CD4-positive, alpha-beta T cell treated with Interleukin-6 at 100 ng/mL for 8 hours (primary cell): ENCODE measurements around the gene LTBP3.

Experiments used
- DNase-seq: peaks from one replicate; pipeline ENCODE4 v3.0.0-alpha.2; 2020; ENCODE audit warnings: mixed read lengths, low spot score

The LTBP3 gene

DNA sequence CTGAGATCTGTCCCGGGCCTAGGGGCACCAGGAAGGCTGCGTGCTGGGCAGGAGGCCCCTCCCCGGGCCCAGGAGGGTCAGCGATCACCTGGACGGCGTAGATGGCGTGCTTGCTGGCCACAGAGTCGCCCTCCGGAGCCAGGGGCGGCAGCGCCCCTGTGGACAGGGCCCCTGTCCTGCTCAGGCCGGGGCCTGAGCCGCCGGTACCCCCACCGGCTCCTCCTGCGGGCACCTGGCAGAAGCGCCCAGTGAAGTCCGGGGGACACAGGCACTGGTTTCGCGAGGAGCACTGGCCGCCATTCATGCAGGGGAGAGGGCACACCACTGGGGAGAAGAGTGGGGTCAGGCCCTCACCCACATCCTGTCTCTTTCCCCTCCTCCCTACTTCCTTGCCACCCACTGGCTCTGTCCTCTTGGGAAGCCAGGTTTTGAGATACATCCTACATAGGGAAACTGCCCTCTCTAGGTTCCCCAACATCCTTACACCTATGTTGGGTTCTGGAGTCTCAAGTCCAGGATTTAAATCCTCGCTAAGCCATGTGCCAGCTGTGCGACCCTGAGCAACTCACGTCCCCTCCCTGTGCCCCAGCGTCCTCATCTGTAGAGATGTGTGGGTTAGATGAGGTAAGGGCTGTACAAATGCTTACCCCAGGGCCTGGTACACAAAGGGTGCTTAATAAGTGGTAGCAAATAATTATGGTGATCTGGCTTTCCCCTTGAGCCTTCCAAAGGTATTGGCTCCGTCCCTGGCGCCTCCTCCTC is 3.9 kb downstream of the LTBP3 start:
- DNase-seq, result no peak

GRCh38 chr11:65553301-65554001 is 4.7 kb downstream of the LTBP3 start:
- peak; percentile 88 for DNase-seq

GRCh38 chr11:65552388-65552951 is 5.7 kb downstream of the LTBP3 start:
- DNase-seq, result no peak

- DNase-seq, result peak; percentile 65
These were observed 6.4 kb downstream of the LTBP3 start for GRCh38 chr11:65551572-65552387.

GRCh38 chr11:65549096-65549495 is 9.1 kb downstream of the LTBP3 start:
- no peak for DNase-seq

GRCh38 chr11:65548395-65548794 is 9.8 kb downstream of the LTBP3 start:
- DNase-seq, result no peak

DNA sequence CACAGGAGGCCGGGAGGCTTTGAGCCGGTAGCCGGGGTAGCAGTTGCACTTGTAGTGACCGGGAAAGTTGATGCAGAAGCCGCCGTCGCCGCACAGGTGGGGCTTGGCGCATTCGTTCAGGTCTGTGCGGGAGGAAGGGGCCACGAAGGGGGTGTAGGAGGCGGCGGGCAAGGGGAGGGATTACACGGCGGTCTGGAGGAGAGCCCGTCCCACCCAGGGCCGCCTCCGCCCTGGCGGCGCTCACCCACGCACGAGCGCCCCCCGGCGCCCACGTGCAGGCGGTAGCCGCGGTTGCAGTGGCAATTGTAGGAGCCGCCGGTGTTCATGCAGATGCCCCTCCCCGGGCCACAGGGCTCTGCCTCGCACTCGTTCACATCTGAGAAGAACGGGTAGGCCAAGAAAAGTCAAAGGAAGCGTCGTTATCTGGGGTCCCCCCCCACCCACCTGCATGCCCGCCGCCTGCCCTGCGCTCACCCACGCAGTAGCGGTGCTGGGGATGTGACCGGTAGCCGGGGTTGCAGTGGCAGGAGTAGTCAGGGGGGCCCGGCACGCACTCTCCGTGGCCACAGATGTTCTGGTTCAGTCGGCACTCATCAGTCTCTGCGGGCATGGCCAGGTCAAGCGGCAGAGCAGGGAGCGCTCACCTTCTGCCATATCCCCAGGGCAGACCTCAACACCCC is 10.6 kb downstream of the LTBP3 start:
- peak; percentile 32 for DNase-seq

- peak; percentile 97 for DNase-seq
These were observed 11.8 kb downstream of the LTBP3 start for GRCh38 chr11:65546217-65546958.

DNA sequence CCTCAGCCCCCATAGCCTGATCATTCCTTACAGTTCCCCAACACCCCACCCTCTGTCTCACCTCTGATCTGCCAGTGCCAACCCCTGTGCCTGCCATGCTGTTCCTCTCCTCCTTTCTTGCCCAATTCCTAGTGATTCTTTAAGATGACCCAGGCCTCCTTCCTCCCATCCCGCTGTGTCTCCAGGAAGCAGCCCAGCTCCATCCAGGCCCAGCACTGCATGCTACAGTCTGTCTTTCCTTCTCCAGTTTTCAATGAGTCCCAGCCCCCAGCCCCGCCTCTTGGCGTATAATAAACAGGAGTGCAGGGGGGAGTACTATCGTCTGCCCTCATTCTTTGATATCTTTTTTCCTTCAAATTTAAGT is 12.3 kb downstream of the LTBP3 start:
- DNase-seq, result no peak

- DNase-seq, result no peak
These were observed 15.3 kb downstream of the LTBP3 start for GRCh38 chr11:65542738-65543390.

GRCh38 chr11:65541093-65541982 is 16.8 kb downstream of the LTBP3 start:
- DNase-seq, result no peak

DNA sequence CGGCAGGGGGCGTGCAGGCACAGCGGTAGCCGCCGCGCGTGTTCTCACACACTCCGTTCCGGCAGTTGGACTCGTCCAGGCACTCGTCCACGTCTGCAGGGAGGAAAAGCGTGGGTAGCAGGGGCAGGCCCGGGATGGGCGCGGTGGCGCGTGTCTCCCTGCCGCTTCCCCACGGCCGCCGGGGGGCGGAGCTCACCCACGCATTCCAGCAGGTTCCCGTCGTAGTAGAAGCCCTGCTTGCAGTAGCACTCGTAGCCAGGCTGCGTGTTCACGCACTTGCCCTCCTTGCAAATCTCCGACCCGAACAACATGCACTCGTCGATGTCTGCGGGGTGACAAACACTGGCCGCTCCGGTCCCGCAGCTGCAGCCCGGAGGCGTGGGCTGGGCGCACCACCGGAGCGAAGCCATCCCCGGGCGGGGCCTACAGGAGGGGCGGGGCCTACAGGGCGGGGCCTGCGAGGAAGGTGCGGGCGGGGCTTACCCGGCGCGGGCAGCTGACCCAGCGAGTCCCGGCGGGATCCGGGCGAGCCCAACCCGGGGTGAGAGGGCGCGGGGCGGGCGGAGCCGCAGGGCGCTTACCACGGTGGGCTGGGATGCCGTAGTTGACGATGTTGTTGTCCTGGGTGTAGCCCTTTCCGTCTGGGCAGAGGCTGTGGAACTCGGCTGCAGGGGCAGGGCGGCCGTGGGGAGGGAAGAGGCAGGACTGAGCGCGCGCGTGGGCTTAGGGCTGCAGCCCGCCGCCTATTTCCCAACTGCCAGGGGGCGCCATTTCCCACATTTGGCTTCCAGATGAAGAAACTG is 17.7 kb downstream of the LTBP3 start:
- peak; percentile 86 for DNase-seq

DNA sequence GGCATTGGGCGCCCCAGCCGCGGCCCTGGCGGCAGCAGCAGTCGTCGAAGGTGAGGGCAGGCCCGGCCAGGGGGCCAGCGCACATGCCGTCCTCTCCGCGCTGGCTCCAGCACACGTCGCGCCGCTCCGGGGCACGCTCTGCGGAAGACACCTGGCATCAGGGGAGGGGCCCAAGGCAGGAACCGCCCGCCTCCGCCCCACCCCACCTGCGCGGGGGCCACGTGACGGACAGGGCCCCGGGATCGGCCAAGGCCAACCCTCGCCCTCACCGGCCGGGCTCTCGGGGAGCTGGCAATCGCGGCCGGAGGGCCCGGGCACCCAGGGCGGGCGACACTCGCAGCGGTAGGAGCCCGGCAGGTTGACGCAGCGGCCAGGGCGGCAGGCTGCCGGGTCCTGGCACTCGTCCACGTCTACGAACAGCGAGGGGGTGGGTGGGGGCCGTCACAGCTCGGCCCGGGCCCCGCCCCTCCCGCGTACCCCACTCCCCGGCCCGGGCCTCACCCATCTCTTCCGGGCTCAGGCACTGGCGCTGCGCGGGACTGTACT is 18.3 kb downstream of the LTBP3 start:
- no peak for DNase-seq

DNA sequence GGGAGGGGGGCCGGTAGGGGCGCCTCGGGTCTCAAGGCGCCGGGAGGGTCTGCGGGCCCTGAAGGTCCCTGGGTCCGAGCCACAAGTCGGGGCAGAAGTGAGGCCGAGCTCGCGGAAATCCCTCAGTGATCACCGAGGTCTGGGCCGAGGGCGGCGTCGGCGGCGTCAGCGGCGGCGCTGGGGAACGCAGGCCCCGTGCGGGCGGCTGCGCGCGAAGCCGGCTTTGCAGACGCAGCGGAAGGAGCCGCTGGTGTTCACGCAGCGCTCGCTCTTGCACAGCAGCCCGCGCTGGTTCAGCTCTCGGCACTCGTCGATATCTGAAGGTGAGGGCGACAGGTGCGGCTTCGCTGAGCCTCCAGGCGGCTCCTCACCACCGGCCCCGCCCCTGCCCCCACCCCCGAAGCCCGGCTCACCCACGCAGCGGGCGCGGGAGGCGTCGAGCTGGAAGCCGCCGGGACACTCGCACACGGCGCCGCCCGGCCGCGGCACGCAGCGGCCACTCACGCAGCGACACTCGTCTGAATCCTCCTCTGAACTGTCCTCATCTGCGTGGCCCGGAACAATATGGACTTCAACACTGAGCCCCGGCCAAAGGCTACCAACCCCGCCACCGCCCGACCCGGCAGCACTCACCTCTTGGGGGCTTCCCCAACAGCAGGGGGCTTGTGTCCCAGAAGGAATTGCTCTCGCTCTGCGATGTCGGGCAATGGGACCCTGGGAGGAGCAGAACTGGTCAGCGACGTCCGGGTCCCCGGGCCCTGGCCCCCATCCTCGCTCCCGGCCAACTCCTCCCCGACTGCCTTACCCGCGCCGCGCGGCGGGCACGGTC is 19.0 kb downstream of the LTBP3 start:
- DNase-seq, result no peak

GRCh38 chr11:65538232-65538914 is 19.8 kb downstream of the LTBP3 start:
- DNase-seq, result no peak

DNA sequence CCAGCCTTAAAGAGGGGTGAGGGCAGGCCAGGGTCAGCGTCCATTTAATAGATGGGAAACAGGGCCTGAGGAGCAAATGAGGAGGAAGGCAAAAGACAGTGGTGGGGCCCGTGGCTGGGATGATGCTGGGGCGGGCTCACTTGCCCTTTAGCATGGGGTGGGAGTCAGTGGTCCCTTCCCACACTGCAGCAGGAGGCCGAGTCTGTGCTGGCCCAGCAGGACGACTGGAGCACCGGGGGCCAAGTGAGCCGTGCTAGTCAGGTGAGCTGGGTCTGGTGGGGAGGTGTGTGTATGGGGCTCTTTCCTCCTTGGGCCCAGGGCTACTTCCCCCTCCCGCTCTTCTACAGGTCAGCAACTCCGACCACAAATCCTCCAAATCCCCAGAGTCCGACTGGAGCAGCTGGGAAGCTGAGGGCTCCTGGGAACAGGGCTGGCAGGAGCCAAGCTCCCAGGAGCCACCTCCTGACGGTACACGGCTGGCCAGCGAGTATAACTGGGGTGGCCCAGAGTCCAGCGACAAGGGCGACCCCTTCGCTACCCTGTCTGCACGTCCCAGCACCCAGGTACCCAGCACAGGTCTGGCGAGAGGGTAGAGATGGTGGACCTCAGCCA is 20.4 kb downstream of the LTBP3 start:
- DNase-seq, result no peak

- DNase-seq, result no peak
These were observed 20.9 kb downstream of the LTBP3 start for GRCh38 chr11:65537296-65537597.
